ENCODE data around the gene SLC17A8.
"Not testable (repeated sequence)": the region's sequence is repeated elsewhere in the genome, so short reads cannot be mapped to it uniquely, and the experiment has no call there.

SLC17A8 gene

GRCh38 chr12:100427078-100427477 is 70.2 kb downstream of the SLC17A8 start:
- DNase-seq (ENCODE audit: low spot score): no peak

DNA sequence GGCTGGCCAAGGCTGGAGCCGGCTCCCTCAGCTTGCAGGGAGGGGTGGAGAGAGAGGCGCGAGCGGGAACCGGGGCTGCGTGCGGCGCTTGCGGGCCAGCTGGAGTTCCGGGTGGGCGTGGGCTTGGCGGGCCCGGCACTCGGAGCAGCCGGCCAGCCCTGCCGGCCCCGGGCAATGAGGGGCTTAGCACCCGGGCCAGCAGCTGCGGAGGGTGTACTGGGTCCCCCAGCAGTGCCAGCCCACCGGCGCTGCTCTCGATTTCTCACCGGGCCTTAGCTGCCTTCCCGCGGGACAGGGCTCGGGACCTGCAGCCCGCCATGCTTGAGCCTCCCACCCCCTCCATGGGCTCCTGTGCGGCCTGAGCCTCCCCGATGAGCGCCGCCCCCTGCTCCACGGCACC is 73.4 kb downstream of the SLC17A8 start:
- not testable (repeated sequence) for DNase-seq (ENCODE audit: low spot score)

- no peak for DNase-seq (ENCODE audit: low spot score)
These were observed 76.8 kb downstream of the SLC17A8 start for GRCh38 chr12:100433701-100434100.

DNA sequence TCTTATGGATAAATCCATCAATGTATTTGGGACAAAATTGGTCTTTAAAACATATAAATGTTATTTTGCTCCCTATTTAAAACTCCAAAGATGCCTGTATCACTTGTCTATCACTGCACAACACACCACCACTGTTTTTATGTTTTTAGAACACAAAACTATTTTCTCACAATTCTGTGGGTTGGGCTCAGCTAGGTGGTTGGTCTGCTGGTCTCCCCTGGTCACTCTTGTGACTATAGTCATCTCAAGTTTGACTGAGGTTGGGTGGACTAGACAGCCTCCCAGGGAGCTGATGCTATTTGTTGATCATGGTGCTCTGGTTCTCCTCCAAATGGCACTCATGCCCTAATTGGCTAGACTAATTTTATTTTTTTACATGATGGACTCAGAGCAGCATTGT is 77.3 kb downstream of the SLC17A8 start:
- DNase-seq (ENCODE audit: low spot score): no peak

DNA sequence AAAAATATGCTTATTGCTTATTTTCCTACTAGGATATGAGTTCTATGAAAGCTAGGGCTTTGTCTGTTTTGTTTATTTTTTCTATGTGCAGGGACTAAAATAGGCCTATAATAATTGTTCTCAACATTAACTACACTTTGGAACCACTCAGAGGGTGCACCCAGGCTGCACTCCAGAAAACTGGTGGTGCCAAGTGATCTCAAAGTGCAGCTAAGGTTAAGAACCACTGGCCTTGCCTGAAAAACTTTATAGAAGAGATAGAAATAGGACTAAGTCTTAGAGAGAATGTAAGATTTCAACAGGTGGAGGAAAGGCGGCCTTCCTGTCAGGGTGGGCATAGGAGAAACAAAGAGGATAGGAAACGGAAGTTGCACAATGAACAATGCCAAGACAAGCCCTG is 79.1 kb downstream of the SLC17A8 start:
- DNase-seq (ENCODE audit: low spot score): no peak

DNA sequence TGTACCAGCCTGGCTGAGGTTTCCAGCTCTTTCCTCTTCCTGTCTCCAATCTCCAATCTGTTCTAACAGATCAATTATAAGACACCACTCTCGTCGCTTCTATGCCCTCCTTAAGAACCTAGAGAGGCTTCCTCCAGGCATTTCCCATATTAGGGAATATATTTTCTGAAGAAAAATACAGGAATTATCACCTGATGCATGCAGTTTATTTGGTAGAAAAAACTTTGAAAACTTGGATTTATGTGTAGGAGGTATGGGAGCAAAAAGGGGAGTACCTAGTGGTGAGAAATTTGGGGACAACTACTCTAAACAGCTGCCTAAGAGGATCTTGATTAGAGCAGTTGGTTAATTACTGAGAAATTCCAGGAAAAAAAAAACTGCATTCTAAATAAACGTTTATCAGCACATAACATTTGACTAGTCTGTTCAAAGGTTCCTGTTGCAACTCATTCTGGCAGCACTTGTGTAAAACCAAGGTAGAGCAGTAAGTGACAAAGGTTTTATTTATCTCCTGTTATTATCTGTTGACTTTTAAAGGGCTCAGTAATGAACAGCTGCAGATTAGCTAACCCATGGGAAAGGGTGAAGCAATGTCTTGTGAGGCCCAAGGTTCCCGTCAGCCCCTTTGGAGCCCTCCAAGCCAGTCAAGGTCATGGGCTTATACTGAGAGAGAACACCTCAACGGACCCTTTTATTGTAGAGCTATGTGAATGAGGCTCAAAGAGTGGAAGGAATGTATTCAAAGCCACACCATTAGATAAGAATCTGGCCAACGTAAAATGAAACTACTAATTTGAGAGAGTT is 80.4 kb downstream of the SLC17A8 start:
- DNase-seq (ENCODE audit: low spot score): no peak

- DNase-seq (ENCODE audit: low spot score): no peak
These were observed 82.9 kb downstream of the SLC17A8 start for GRCh38 chr12:100439797-100440196.

DNA sequence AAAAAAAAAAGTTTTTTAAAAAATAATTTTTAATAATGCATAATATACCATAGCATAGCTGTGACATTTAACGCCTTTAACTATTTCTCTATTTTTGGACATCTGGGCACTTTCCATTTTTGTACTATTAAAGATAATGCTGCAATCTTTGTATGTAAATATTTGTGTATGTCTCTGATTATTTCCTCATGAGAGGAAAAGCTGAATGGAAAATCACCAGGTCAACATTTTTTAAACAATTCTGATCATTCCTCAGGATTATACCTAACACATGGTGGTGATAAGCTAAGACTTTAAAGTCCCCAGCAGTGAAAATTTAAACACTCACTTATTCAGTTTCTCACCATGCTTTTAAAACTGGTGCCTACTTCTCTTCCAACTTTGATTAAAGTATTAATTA is 85.5 kb downstream of the SLC17A8 start:
- no peak for DNase-seq (ENCODE audit: low spot score)

- DNase-seq (ENCODE audit: low spot score): no peak
These were observed 86.6 kb downstream of the SLC17A8 start for GRCh38 chr12:100443434-100443833.

DNA sequence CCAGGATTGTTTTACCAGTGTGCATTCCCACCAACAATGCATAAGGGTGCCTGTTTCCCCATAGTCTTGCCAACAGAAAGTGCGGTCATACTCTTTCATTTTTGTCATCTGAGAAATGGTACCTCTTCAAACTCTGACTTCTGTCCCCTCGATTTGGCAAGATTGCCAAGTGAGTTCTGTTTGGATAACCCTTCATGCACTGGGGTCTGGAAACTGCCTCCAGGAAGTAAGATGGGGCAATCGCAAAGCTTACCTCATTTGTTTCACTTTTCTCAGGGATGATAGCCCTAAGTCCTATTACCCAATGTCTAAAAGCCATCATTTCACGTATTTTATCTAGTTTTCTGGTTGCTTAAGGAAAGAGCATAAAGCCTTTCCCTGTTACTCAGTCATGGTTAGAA is 88.2 kb downstream of the SLC17A8 start:
- DNase-seq (ENCODE audit: low spot score): no peak

GRCh38 chr12:100447381-100447780 is 90.5 kb downstream of the SLC17A8 start:
- no peak for DNase-seq (ENCODE audit: low spot score)

GRCh38 chr12:100448656-100449055 is 91.8 kb downstream of the SLC17A8 start:
- no peak for DNase-seq (ENCODE audit: low spot score)

- no peak for DNase-seq (ENCODE audit: low spot score)
These were observed 93.9 kb downstream of the SLC17A8 start for GRCh38 chr12:100450735-100451134.

DNA sequence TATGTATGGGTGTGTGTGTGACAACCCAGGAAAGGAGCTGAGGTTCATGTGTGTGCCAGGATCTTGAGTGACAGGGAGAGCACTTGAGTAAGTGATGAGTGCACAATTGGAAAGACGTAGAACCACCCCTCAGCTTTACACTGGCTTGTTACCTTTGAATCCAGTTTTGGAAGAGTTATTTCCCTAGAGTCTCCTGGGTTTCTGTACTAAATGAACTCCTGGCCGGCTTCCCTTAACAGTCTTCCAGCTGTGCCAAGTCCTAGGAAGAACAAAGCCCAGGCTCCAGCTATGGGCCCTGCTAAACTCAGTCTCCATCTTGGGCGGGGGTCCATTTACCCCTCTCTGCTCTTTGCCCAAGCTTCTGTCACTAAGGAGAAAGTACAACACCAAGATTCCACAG is 97.1 kb downstream of the SLC17A8 start:
- DNase-seq (ENCODE audit: low spot score): no peak

GRCh38 chr12:100455896-100456295 is 99.0 kb downstream of the SLC17A8 start:
- DNase-seq (ENCODE audit: low spot score): no peak

DNA sequence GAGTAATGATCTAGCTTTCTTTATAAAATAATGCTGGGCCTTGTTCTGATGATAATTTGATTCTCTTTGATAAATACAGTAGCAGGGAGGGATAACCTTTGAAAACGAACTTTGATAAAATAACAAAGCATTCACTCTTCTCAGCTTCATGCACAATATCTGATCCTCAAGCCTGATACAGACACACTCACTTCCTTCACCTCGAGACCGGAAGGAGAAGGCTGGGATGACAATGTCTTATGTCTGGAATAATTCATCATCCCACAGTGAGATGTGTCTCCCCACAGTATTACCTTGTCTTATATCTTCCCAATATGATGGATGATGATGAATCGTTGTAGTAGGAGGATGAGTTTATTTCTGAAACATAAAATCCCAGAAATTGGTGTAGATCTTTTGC is 101.3 kb downstream of the SLC17A8 start:
- no peak for DNase-seq (ENCODE audit: low spot score)

DNA sequence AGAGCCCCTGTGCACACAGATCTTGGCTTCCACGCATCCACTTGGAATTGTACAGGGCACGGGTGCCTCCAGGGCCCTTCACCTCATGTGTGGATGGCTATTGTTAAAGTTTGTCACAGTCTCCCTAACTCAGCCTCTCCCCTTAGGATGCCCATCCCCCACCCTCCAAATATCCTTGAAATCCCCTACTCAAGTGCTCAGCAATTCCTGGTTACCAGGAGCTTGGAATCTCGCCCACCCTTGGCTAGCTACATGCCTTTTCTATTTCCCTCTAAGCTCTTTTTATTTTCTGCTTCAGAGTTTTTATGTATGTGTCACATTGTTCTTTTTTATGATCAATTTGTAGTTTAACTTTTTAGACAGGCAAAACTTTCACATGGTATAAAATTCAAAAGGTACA is 103.8 kb downstream of the SLC17A8 start:
- DNase-seq (ENCODE audit: low spot score): no peak

GRCh38 chr12:100461330-100461973 is 104.6 kb downstream of the SLC17A8 start:
- no peak for DNase-seq (ENCODE audit: low spot score)

DNA sequence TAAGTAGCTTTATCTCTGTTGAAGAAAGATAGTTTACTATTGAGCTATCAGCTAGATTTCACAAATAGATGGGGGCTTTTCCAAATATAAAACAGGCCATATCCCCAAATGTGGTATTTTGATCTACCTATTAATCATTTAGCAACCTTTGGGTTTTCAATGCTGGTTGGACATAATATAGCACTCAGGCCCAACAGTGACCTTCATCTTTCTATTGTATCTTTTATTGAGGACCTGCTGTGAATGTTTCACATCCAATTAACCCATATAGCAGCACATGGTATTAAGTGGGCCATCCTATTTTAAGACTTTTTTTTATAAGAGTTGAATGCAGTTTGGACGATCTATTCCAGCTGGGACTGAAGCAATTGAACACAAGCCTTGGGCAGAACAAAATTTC is 106.8 kb downstream of the SLC17A8 start:
- no peak for DNase-seq (ENCODE audit: low spot score)

DNA sequence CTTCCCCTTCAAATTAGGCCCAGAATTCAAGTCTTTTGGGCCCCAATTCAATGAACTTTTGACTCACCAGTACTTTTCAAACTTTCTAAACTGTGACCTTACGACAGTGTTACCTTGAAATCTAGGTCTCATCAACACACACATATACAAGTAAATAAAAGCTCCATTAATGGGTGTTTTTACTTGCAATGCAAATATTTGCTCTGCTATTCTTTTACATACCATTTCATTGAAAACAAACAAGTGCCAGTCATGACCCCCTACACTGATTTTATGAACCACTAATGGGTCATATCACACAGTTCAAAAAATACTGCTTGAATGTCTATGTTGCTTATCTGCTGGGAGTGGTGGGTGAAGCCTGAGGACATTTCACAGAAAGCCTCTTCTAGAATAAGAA is 107.7 kb downstream of the SLC17A8 start:
- DNase-seq (ENCODE audit: low spot score): no peak

GRCh38 chr12:100468126-100468525 is 111.3 kb downstream of the SLC17A8 start:
- no peak for DNase-seq (ENCODE audit: low spot score)
